NB4 (cell line): Measurements from ENCODE around the gene FAM89A.

Experiments
- MYC ChIP-seq: IDR thresholded peaks from 2 replicates; pipeline ENCODE4 v1.6.1; 2011; ENCODE audit warnings: low read depth, low read length
- POLR2A ChIP-seq: IDR thresholded peaks from 2 replicates; pipeline ENCODE4 v1.6.1; 2011; ENCODE audit warnings: mild to moderate bottlenecking; ENCODE audit not compliant: insufficient read length; ENCODE audit errors: extremely low read depth
- TF ChIP-seq, protein P1 (sequence below): IDR thresholded peaks from one replicate; pipeline ENCODE4 v1.5.1; 2012; ENCODE audit warnings: low read depth, low read length

DNA sequence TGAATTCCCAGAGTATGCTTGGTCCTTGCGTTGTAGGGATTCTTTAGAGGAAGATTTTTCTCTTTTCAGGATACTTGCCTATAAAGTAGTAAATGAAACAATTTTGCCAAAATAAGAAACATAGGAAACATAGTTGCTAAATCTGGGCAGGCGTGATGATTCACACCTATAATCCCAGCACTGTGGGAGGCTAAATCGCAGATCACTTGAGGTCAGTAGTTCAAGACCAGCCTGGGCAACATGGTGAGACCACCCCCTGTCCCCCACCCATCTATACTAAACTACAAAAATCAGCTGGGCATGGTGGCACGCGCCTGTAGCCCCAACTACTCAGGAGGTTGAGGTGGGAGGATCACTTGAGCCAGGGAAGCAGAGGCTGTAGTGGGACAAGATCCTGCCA is 56.2 kb downstream of the FAM89A start:
- TF ChIP-seq, protein P1, sequence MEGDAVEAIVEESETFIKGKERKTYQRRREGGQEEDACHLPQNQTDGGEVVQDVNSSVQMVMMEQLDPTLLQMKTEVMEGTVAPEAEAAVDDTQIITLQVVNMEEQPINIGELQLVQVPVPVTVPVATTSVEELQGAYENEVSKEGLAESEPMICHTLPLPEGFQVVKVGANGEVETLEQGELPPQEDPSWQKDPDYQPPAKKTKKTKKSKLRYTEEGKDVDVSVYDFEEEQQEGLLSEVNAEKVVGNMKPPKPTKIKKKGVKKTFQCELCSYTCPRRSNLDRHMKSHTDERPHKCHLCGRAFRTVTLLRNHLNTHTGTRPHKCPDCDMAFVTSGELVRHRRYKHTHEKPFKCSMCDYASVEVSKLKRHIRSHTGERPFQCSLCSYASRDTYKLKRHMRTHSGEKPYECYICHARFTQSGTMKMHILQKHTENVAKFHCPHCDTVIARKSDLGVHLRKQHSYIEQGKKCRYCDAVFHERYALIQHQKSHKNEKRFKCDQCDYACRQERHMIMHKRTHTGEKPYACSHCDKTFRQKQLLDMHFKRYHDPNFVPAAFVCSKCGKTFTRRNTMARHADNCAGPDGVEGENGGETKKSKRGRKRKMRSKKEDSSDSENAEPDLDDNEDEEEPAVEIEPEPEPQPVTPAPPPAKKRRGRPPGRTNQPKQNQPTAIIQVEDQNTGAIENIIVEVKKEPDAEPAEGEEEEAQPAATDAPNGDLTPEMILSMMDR: no peak
- TF ChIP-seq POLR2A (no peak), MYC (no peak)
